Renal pelvis (tissue), 4 donors: ENCODE results near the gene LGALS12. TPM values are rescaled to one million over a fixed set of nuclear protein-coding genes. Genes with fewer than 3 reads are reported as not detected.

Experiments
- DNase-seq: peaks from one replicate; pipeline ENCODE4 v3.0.0-alpha.2; 2013
- polyA plus RNA-seq, 3 donors: library from polyadenylated mRNA; unstranded; fragments of 120-200 nt; gene quantifications; one replicate each; pipeline ENCODE4 v1.2.1, GENCODE V29; 2013; ENCODE audit not compliant: insufficient read length in 3 of 3

LGALS12 gene
- polyA plus RNA-seq, 3 donors: 0.28 to 0.34 (median 0.31) TPM

DNA sequence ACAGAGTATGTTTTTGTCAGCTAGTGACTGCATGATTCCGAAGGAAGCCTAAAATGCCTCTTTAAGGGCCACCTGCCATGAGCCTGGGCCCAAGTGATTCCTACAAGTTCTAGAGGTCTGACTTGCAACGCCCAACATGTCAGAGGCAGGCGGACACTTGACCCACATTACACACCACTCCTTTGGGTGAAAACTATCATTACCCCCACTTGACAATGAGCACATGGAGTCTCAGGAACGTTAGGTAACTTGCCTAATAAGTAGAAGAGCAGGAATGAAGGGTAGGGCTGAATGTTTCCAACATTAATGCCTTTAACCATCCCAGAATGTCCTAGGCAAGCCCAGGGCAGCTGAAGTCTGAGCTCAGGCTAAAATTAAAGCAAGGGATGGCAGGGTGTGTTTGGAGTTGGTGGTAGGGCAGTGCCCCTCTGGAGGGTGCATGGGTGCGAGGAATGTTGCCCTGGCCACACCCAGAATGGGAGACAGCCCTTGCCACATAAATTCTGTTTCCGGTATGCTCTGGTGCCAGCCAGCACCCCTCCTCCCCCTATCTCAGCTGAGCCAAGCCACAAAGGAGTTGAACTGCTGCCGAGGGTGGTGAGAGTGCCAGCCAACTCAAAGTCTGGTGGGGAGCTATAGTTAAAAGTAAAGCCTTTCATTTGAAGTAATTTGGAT is 54.8 kb downstream of the LGALS12 start:
- no peak for DNase-seq

- no peak for DNase-seq
Observed at GRCh38 chr11:63563201-63564055, 57.5 kb downstream of the LGALS12 start, which contains the start of gene PLAAT2. PLAAT2 (minus strand) TSS chr11:63563379; CDS start chr11:63563324, 55 bp downstream.

DNA sequence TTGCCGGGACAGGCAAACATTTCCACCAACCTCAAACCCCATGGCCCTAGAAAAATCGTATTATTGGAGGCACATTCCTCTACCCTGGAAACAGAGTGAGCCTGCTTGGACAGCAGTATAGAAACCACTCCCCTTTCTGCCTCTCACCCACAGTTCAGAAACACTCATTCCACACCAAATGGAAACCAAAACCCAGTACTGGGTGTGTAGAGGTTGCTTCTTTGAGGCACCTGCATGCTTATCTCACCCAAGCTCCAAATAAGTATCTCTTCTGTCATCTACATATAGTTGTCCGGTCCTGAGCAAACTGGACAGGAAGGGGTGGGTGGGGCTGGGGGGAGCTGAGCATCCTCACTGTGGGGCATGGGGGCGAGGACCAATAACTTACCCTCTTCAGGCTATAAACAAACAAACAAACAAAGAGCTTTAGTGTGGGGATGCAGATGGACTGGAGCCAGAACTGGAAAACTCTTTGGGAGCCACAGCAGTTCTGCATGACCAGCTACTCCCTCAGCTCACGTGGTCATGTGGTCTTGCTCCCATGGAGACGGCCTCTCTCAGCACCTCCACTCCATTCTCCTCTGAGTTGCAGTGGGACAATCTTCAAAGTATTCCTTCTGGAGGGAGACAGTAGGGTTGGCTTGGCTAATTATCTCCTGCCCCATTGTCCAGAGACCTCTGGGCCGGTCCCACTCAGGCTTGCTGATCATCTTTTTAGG is 58.3 kb downstream of the LGALS12 start:
- DNase-seq: peak; percentile 49

GRCh38 chr11:63564784-63565350 is 59.0 kb downstream of the LGALS12 start:
- DNase-seq: no peak

Other genes with a start within 250 kb of the LGALS12 start
- gene SLC22A9, start 136.3 kb upstream of the LGALS12 start, polyA plus RNA-seq: under 1 TPM in 1 of 3 donors, not detected in 2; 0.03 TPM
- gene PLAAT5, start 14.9 kb upstream of the LGALS12 start, polyA plus RNA-seq: under 1 TPM; 0.26 to 0.50 (median 0.48) TPM
- gene PLAAT4, start 30.7 kb downstream of the LGALS12 start, polyA plus RNA-seq: 10 to 100 TPM in 1 of 3 donors, 1 to 10 TPM in 2; 9.0 to 10.0 (median 9.8) TPM
- under 1 TPM in 2 of 3 donors, not detected in 1; 0.31 to 0.34 TPM for gene PLAAT2, start 57.3 kb downstream of the LGALS12 start, polyA plus RNA-seq
- gene PLAAT3, start 108.3 kb downstream of the LGALS12 start, polyA plus RNA-seq: 10 to 100 TPM; 18.8 to 22.6 (median 22.5) TPM
- 10 to 100 TPM; 15.3 to 17.2 (median 15.7) TPM for gene ATL3, start 165.3 kb downstream of the LGALS12 start, polyA plus RNA-seq
- 100 to 1,000 TPM; 160 to 173 (median 160) TPM for gene RTN3, start 175.4 kb downstream of the LGALS12 start, polyA plus RNA-seq